NOMO-1 (cell line): ENCODE measurements around the gene PTH2.
"Not testable (repeated sequence)": the region's sequence is repeated elsewhere in the genome, so short reads cannot be mapped to it uniquely, and the experiment has no call there.

Experiments used
- DNase-seq, 2 experiments: peaks; one replicate each; lab custom pipeline; 2025; ENCODE audit not compliant: unreplicated experiment in 2 of 2; lab: John Stamatoyannopoulos, UW

Gene PTH2, protein sequence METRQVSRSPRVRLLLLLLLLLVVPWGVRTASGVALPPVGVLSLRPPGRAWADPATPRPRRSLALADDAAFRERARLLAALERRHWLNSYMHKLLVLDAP

GRCh38 chr19:49423071-49423984 lies at the start of gene PTH2:
Gene PTH2, minus strand, starts transcription at chr19:49423441. Its CDS starts 102 bp downstream, at chr19:49423339.
- no peak for DNase-seq

DNA sequence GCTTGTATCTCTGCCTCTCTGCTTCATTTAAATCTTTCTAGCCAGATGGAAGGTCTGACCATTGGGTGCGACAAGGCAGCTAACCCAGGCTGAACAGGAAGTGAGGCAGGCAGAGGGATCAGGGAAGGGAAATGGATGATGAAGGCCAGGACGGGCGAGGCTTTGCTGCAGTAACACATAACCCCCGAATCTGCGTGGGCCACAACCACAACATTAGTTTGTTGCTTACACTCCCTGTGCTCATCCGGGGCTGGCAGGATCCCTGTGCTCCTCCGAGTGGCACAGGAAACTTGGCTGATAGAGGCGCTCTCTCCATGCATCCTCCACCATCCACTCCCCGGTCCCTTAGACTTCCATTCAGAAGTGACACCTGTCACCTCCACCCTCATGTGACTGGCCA lies 49.7 kb upstream of the PTH2 start:
- DNase-seq = no peak

DNA sequence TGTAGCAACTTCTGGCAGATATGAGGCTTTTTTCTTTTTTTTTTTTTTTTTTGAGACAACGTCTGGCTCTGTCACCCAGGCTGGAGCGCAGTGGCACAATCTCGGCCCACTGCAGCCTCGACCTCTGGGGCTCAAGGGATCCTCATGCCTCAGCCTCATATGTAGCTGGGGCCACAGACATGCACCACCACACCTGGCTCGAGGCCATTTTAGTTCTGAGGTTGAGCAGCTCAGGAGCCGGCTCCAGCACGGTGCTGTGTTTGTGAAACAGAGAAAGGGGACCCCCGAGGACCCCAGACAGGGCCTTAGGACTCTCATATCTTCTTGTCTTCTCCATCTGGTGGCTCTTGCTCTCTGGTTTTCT lies 47.4 kb upstream of the PTH2 start:
- DNase-seq = no peak

- DNase-seq = no peak
Measured at GRCh38 chr19:49469828-49470614, 46.8 kb upstream of the PTH2 start.

GRCh38 chr19:49468746-49469447 lies 45.7 kb upstream of the PTH2 start:
- DNase-seq = peak; percentile 46 to 69

GRCh38 chr19:49468199-49468598 lies 45.0 kb upstream of the PTH2 start:
- DNase-seq = no peak

DNA sequence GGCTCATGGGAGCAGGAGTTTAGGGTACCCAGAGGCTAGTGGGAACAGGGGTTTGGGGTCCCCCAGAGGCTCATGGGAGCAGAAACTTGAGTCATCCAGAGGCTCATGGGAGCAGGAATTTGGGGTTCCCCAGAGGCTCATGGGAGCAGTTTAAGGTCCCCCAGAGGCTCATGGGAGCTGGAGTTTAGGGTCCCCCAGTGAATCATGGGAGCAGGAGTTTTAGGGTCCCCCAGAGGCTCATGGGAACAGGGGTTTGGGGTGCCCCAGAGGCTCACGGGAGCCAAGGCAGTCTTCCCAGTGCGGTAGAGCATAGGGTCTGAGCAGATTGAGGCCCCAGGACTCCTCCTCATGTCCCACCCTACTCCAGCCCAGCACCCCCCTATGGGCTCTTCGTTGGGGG lies 42.1 kb upstream of the PTH2 start:
- no peak for DNase-seq

GRCh38 chr19:49463960-49464740 lies 40.9 kb upstream of the PTH2 start:
- DNase-seq = no peak

DNA sequence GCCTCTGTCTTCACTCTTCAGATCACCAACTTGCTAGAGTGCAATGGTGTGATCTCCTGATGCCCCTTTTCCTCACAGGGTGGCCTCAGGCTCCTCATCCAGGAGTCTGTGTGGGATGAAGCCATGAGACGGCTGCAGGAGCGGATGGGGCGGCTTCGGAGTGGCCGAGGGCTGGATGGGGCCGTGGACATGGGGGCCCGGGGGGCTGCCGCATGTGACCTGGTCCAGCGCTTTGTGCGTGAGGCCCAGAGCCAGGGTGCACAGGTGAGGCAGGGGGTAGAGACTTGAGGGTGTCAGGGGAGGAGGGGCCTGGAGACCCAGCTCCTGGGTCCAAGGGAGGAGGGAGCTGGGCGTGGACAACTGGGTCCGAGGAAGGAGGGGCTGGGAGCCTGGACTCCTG lies 39.3 kb upstream of the PTH2 start:
- DNase-seq = no peak

DNA sequence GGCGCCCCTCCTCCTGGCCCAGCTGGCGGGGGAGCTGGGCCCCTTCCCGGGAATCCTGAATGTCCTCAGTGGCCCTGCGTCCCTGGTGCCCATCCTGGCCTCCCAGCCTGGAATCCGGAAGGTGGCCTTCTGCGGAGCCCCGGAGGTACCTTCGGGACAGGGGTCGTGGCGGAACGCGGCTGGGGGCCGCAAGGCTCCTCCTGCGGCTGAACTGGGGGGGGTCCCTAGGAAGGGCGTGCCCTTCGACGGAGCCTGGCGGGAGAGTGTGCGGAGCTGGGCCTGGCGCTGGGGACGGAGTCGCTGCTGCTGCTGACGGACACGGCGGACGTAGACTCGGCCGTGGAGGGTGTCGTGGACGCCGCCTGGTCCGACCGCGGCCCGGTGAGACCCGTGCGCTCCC lies 38.4 kb upstream of the PTH2 start:
- DNase-seq = no peak

DNA sequence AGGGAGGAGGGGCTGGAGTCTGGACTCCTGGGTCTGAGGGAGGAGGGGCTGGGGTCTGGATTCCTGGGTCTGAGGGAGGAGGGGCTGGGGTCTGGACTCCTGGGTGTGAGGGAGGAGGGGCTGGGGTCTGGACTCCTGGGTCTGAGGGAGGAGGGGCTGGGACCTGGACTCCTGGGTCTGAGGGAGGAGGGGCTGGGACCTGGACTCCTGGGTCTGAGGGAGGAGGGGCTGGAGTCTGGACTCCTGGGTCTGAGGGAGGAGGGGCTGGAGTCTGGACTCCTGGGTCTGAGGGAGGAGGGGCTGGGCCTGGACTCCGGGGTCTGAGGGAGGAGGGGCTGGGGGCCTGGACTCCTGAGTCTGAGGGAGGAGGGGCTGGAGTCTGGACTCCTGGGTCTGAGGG lies 37.9 kb upstream of the PTH2 start:
- not testable (repeated sequence) for DNase-seq

DNA sequence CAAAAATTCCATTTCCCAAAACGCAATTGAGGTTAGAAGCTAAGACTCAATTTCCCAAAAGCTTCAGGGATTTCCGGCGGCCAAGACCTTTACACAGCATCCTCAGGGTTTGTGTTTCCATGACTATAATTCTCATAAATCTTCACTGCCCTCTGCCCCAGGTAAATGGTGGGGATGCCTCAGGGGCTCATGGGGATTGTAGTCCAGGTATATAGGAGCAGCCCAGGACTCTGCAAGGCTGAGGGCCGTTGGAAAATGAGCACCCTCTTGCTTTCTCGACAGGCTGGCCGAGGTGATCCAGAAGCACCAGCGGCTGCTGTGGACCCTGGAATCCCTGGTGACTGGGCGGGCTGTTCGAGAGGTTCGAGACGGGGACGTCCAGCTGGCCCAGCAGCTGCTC lies 36.1 kb upstream of the PTH2 start:
- no peak for DNase-seq

DNA sequence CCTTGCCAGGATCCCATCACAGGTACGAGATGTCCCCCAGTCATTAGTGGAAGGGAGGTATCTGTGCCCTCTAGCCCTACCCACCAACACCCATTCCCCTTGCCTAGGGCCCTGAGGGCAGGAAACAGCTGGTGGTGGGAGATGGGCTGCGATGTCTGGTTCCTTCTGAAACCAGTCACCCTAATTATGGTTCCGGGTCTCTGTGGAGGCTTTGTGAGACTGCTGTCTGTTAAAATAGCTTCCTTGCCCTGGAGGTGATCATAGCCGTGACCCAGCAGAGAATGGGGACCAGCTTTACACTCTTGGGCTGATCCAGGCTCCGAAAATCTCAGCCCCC lies 35.3 kb upstream of the PTH2 start:
- DNase-seq = no peak

- DNase-seq = no peak
Measured at GRCh38 chr19:49456326-49456725, 33.1 kb upstream of the PTH2 start.

DNA sequence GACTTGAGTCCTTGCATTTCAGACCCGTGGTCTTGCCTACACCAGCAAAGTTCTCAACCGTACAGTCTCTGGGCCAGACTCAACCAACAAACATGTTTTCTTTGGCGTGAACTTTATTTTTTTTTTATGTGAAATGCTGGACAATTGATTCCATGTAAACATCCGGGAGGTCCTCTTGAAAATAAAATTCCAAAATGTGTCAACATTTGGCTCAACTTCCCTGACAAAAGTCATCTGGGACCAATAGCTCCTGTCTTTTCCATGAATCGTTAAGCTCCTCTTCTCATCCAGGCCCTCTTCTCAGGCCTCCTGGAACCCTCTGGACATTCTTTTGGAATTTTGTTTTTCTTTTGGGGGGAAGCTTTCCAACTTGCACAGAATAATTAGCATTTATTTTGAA lies 32.5 kb upstream of the PTH2 start:
- no peak for DNase-seq

- no peak for DNase-seq
Measured at GRCh38 chr19:49453757-49454240, 30.6 kb upstream of the PTH2 start.

GRCh38 chr19:49453013-49453756 lies 29.9 kb upstream of the PTH2 start, which contains the start of gene ALDH16A1:
Gene ALDH16A1, plus strand, starts transcription at chr19:49453225. Its CDS starts 107 bp downstream, at chr19:49453332.
- DNase-seq = peak; percentile 94 to 96

DNA sequence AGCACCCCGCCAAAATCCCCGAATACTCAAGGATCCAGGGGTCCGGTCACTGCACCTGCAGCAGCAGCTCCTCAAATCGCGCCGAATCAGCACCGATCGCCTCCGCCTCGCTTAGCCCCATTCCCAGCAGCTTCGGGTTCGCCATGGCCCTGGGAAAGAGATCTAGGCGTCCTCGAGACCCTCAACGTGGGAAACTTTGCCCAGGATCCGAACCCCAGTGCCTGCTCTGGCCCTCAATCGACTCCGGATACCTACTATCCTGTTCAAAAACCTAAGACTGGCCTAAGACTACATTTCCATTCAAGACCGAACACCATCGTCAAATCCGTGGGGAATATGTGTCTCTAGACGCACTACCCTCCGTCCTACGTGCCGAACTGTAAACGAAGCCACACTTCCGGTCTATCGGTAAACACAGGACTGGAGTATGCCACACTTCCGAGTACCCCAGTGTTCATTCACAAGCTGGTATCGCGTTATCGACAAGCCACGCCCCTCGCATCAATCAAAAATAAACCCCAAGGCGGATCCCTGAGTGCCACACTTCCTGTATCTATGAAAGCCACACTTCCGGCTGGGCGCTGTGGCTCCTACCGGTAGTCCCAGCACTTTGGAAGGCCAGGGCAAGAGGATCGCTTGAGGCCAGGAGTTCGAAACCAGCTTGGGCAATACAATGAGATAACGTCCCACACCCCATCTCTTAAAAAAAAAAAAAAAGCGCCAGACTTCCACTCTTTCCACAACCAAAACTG lies 28.4 kb upstream of the PTH2 start, which contains the start of gene PIH1D1:
PIH1D1 (minus strand) TSS at position 385 of the 752 bp plus-strand sequence; CDS start at position 145, 240 bp downstream.
- peak; percentile 95 to 99 for DNase-seq

DNA sequence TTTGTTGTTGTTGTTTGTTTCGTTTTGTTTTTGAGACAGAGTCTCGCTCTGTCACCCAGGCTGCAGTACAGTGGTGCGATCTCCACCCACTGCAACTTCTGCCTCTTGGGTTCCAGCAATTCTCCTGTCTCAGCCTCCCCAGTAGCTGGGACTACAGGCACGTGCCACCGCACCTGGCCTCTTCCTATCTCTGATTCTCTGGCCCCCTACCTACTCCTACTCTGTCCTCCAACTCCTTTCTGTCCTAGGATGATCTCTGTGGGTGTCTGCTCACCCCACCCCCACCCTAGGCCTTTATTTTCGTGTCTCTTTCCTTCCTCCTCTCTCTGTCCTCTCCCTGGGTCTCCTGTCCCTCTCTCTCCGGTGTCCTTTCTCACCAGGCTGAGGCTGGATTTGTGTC lies 27.2 kb upstream of the PTH2 start:
- DNase-seq = no peak
